SK-N-MC (cell line): ENCODE measurements around the gene APOL1.

Source experiments
- EZH2 ChIP-seq: fragments of 200-600 bp; sonication (generic); IDR thresholded peaks from one replicate; pipeline ENCODE4 v1.6.1; 2017; ENCODE audit warnings: antibody characterized with exemption
- FOXP2 ChIP-seq: optimal IDR thresholded peaks from 2 replicates; pipeline ENCODE3; 2011; ENCODE audit warnings: mild to moderate bottlenecking, moderate library complexity; ENCODE audit not compliant: insufficient read depth; ENCODE audit errors: extremely low read length, control extremely low read depth
- POLR2AphosphoS5 ChIP-seq: IDR thresholded peaks from 2 replicates; pipeline ENCODE4 v1.6.1; 2012; ENCODE audit warnings: mild to moderate bottlenecking, low read depth, low read length, borderline replicate concordance

GRCh38 chr22:36249160-36249559 is 3.8 kb upstream of the APOL1 start:
- no peak for TF ChIP-seq EZH2
- no peak for TF ChIP-seq POLR2AphosphoS5
- TF ChIP-seq FOXP2: no peak
